CD4-positive, alpha-beta T cell treated with Interleukin-4 for 4 hours (primary cell): ENCODE results near the gene PRSS27.
"Not testable (repeated sequence)": the region's sequence is repeated elsewhere in the genome, so short reads cannot be mapped to it uniquely, and the experiment has no call there.

ENCODE experiments used
- DNase-seq: peaks from one replicate; pipeline ENCODE4 v3.0.0-alpha.2; 2020

The PRSS27 gene

DNA sequence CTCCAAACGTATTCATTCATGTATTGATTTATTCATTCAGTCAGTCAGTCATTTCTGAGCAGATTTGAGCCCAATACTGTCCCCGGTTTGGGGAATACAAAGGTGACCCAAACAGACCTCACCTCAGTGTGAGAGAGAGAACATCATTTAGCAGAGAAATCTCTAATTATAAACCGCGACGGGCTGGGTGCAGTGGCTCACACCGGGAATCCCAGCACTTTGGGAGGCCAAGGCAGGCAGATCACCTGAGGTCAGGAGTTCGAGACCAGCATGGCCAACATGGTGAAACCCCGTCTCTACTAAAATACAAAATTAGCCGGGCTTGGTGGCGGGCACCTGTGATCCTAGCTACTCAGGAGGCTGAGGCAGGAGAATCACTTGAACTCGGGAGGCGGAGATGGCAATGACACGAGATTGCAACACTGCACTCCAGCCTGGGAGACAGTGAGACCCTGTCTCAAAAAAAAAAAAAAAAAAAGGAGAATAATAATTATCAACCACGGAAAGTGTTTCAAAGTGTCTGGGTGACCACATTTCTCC is 1.7 kb upstream of the PRSS27 start:
- DNase-seq, result not testable (repeated sequence)

GRCh38 chr16:2720719-2721633 is 952 bp upstream of the PRSS27 start:
- DNase-seq, result peak; percentile 82

- no peak for DNase-seq
Observed at GRCh38 chr16:2719328-2720063, 528 bp downstream of the PRSS27 start.

GRCh38 chr16:2717383-2718263 is 2.4 kb downstream of the PRSS27 start:
- DNase-seq, result no peak

DNA sequence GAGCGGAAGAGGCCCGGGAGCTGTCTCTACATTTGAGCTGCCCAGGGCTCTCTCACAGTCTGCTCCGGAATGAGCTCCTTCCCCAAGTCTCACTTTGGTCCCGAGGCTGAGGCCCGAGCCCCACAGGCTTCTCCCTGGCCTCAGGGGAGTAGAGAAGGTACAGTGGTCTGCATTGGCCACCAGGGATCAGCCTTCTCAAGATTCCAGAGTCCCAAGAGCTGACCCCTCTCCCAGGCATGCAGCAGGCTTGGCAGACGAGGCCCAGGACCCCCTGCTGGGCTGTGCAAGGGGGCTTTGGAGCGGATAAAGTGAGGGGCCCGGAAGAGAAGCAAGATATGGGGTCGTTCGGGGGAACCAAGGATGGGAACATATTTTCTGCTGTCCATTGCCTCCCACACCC is 3.1 kb downstream of the PRSS27 start:
- no peak for DNase-seq

GRCh38 chr16:2715966-2716885 is 3.8 kb downstream of the PRSS27 start:
- no peak for DNase-seq

DNA sequence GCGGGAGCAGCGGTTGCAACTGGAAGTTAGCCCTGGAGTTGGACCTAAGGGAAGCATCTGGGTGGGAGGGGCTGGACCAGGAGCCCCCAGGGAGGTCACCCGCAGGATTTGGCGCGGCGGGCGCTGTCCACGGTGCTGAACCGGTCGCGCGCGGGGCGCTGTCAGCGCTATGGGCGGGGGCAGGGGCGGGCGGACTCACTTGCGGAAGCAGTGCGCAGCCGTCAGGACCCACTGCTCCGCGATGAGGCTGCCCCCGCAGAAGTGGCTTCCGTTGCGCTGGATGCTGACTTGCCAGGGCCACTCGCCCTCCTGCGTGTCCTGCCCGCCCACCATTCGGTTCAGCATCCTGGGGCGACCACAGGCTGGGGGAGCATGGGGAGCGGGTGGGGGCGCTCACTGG is 4.5 kb downstream of the PRSS27 start:
- peak; percentile 72 for DNase-seq

DNA sequence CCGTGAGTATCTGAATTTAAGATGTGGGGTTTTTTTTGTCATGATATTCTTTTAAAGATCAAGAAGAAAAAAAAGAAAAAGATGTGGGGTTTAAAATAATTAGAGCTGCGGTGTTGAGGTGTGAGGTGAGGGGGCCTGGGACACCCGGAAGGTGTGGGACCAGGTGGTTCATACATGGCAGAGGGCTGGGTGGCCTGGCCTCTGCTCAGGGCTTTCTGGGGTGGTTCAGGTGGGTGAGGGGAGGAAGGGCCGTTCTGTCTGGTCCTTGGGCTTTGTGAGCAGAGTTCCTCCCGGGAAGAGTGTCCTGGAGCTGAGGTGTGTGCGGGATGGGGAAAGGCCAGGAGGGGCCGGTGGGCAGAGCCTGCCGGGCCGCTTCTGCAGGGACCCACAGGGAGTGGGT is 5.0 kb downstream of the PRSS27 start:
- DNase-seq, result no peak

GRCh38 chr16:2713985-2714774 is 5.8 kb downstream of the PRSS27 start:
- no peak for DNase-seq

DNA sequence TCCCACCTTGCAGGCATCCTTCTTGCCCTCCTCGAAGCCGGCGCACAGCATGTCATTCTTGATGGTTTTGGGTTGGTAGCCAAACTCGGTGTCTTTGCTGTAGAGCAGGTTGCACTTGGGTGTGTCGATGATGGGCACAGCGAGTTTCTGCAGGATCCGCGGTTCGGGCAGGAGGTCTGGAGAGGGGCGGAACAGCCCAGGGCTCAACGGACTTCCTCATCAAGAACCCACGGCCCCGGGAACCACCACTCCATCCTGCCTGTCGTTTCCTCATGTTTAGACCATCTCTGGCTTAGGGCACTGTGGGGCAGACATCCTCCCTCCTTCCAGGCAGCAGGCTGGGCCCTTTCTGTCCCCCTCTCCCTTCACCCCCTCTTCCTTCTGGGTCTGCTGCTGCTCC is 6.5 kb downstream of the PRSS27 start:
- DNase-seq, result no peak

DNA sequence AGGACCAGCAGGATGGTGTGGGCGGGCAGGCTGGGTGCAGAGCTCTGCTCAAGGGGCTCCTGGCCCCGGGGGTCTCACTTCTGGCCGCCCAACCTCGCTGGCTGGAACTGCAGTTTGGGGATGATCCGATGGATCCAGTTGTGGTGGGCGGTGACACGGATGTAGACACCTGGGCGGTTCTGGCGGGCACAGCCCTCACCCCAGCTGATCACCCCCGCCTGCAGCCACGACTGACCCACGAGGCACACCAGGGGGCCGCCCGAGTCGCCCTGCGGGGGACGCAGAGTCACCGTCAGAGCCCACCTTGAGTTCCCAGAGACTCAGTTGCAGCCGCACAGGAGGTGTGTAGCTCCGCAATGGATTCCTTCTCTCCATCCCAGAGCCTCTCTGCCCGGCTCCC is 7.5 kb downstream of the PRSS27 start:
- DNase-seq, result no peak

GRCh38 chr16:2712063-2712441 is 8.0 kb downstream of the PRSS27 start:
- DNase-seq, result no peak

DNA sequence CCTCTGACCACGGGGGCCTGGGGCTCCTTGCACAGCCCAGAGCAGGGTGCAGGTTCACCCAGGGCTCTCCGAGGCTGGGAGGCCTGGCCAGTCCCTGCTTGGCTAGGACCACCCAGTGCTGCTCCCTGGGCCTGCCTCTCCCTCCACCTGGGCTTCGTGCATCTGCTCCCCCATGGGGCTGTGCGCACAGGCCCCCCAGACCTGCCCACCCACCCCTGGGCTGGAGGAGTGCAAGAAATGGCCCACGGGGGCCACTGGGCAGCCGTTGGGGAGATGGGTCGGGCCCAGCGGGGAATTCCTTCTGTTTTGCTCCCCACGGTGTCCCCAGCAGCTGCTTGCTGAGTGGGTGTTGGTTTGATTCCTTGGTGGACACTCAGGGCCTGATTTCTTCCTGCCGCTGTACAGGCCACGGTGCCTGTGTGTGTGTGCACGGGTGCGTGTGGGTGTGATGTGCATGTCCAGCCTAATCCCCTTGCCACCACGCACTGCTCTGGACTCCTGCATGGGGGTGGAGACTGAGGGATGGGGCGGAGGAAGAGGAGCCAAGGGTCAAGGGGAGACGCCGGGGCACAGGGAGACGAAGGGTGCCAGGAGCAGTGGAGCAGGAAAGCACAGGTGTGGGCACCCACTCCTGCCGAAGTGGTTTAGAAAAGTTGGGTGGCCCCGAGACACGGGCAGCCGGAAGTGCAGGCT is 8.5 kb downstream of the PRSS27 start:
- no peak for DNase-seq

GRCh38 chr16:2710711-2711231 is 9.3 kb downstream of the PRSS27 start:
- no peak for DNase-seq

GRCh38 chr16:2710021-2710710 is 9.9 kb downstream of the PRSS27 start:
- no peak for DNase-seq

DNA sequence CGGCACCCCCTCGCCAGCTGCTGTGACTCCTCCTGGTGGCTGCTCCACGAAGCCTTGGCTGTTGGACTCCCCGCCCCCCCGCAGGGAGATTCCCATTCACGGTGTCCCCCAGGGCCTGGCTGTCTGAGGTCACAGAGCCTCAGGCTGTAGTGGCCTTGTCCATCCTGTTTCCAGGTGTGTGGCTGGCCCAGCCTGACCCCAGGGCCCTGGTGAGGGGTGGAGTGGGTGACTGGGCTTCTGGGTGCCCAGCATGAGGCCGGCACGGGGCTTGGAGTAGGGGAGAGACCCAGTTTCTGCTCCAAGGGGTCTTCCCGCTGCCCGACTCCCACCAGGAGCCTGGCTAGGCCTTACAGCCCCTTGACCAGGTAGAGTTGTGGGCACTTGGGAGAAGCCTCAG is 10.4 kb downstream of the PRSS27 start:
- no peak for DNase-seq

DNA sequence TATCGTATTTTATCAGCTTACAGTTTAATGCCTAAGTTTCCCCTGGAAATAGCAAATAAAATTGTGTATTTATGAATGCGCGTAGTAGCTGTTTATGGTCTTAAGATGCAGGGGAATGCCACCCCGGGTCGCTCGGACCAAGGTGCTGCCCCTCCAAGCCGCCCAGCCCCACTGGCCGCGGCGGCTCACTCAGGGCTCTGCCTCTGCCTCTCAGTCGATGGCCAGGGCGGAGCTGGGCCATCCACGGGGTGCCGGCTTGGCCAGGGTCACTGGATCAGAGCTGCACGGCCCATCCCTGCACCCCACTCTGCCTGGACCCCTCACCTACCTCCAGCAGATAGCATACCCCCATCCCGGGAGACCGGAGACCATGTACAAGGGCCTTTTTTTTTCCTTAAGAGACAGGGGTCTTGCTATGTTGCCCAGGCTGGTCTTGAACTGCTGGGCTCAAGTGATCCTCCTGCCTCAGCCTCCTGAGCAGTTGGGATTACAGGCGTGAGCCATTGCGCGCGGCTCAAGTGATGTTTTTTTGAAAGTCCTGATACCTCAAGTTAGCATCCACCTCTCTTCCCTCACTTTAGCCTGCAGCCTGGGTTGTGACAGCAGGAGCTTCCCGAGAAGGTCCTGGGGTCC is 11.0 kb downstream of the PRSS27 start:
- DNase-seq, result no peak

GRCh38 chr16:2708290-2708639 is 11.8 kb downstream of the PRSS27 start:
- DNase-seq, result no peak
